LNCAP (cell line): Measurements from ENCODE around the gene KRTAP10-8.
"Not testable (repeated sequence)": the region's sequence is repeated elsewhere in the genome, so short reads cannot be mapped to it uniquely, and the experiment has no call there.

ENCODE experiments used
- TF ChIP-seq, protein P1 (sequence below): fragments of 450-650 bp; IDR thresholded peaks from 2 replicates; pipeline ENCODE4 v1.5.1; 2017; ENCODE audit warnings: mild to moderate bottlenecking

Gene KRTAP10-8

DNA sequence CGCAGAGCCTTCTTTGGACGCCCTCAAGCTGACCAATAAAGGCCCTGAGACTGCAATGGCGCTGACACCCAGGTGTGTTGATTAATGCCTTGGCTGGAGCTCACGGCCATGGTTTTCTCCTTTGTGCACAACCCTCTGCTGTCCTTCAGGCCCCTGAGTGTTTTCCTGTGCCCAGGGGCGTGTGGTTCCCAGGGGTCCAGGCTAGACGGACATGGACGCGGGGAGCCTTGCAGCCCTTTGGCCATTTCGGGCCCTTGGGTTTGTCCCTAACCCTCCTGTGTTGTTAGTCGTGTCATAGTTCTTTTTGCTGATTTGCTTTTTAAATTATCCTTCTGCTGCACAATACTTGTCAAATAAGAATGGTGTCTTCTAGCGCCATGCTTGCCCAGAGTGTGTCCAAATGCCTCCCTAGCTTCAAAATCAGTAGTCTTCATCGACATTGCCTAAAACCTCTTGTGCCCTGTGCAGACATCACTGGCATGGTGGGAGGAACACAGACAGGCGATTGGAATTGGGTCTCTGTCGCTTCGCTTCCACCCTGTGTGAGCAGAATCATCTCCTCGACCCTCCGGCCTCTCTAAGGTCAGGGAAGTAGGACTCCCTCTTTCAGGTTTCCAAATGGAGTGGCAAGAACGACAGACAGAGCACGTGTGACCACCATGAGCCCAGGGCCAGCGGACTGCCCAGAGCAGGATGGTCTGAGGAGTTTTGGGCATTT is 36.4 kb upstream of the KRTAP10-8 start:
- TF ChIP-seq, protein P1, sequence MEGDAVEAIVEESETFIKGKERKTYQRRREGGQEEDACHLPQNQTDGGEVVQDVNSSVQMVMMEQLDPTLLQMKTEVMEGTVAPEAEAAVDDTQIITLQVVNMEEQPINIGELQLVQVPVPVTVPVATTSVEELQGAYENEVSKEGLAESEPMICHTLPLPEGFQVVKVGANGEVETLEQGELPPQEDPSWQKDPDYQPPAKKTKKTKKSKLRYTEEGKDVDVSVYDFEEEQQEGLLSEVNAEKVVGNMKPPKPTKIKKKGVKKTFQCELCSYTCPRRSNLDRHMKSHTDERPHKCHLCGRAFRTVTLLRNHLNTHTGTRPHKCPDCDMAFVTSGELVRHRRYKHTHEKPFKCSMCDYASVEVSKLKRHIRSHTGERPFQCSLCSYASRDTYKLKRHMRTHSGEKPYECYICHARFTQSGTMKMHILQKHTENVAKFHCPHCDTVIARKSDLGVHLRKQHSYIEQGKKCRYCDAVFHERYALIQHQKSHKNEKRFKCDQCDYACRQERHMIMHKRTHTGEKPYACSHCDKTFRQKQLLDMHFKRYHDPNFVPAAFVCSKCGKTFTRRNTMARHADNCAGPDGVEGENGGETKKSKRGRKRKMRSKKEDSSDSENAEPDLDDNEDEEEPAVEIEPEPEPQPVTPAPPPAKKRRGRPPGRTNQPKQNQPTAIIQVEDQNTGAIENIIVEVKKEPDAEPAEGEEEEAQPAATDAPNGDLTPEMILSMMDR, result no peak

DNA sequence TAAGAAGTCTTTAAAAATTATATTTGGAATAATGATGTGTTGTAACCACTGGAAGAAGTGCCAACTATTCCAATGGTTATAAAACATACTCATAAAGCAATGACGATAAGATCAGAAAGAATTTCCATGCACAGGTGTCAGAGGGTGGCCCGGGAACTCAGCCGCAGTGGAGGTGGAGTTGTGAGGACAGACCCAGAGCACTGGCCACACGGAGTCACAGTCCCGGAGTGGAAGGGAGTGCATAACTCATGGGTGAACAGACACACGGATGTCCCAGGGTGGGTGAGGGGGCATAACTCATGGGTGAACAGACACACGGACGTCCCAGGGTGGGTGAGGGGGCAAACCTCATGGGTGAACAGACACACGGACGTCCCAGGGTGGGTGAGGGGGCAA is 35.9 kb upstream of the KRTAP10-8 start:
- TF ChIP-seq, protein P1, result no peak

DNA sequence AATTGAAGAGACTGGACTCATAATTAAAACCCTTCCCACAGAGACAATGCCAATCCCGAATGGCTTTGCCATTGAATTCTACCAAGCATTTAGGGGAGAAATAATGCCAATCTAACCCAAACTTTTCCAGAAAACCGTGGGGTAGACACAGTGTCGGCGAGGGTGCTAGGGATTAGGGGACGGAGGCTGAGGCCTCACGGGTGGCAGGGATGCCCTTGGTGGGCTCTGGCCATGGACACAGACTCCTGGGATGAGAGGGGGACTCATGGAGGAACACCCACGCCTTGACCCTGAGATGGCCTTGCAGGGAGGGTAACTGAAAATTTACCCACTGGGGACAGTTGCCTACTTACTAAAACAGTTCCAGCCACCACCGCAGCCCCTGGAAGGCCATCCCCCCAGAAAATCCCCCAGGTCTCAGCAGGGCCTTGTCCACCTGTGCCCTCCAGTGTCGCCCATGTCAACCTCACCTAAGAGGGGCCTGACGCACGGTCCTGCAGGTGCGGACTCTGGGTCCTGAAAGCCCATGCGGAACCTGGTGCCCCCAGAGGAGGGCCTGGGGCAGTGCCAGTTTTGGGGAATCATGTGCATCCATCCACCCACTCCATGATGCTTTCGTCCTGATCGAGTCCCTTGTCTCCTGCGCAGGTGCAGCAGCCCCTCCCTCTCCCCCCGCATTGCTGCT is 33.4 kb upstream of the KRTAP10-8 start:
- TF ChIP-seq, protein P1, result no peak

DNA sequence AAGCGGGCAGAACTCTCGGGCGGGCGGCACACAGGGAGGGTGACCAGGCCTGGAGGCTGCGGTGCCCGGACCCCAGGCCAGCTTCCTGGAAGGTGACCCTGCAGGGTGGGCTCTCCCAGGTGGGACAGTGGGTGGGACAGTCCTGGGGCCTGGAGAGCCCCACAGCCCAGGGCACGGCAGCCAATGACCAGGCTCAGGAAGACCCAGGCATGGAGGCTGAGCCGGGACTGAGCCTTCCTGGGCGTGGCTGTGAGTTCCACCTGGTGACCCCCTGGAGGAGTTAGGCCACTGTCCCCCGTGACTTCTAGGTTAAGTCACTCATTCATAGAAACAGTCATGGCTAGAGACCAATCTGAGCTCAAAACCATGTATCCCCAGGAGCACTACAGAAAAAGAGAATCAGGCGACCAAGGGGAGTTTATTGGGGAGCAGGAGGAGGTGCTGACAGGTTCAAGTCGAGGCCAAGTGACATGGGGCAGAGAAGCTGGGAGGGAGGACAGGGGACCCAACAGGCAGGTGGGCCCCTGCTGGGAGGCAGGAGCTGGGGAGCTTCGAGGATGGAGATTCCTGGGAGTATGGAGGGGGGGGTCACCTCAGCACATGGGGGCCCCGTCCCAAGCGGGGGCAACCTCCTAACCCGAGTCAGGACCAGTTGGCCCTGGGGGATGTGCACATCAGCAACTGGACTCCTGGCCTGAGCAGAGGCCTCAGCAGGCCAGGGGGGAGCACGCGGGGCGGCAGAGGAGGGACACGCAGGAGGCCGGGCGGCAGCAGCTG is 32.6 kb upstream of the KRTAP10-8 start:
- TF ChIP-seq, protein P1, result no peak

DNA sequence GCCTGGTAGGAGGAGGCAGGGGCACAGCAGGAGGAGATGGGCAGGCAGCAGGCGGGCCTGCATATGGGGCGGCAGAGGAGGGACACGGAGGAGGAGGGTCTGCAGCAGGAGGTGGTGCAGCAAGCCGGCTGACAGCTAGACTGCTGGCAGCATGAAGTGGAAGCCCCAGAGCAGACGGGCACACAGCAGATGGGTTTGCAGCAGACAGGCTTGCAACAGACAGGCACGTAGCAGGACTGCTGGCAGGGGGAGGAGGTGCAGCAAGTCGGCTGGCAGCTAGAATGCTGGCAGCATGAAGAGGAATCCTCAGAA is 32.1 kb upstream of the KRTAP10-8 start:
- TF ChIP-seq, protein P1, result no peak

DNA sequence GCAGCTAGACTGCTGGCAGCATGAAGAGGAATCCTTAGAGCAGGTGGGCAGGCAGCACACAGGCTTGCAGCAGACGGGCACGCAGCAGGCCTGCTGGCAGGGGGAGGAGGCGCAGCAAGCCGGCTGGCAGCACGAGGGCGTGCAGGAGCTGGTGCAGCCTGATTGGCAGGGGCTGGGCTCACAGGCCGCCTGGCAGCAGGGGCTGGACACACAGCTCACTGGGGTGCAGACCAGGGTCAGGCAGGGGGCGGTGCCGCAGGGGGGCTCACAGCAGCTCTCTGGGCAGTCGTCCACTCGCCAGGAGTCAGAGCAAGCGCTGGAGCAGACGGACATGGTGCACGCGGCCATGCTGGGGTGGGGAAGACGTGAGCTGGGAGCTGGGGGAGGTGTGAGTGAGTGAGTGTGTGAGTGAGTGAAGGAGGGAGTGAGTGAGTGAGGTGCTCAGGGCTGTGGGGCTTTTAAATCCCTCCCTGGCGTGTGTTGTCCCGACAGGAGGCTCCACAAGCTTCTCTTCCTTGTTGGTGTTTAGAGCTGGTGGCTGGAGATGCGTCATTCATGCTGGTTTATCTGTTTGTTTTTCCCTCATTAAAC is 31.6 kb upstream of the KRTAP10-8 start, which contains the start of gene KRTAP10-5:
Gene KRTAP10-5, minus strand, starts transcription at position 374 of the 591 bp plus-strand sequence. Its CDS starts 26 bp downstream, at position 348.
- TF ChIP-seq, protein P1, result not testable (repeated sequence)

DNA sequence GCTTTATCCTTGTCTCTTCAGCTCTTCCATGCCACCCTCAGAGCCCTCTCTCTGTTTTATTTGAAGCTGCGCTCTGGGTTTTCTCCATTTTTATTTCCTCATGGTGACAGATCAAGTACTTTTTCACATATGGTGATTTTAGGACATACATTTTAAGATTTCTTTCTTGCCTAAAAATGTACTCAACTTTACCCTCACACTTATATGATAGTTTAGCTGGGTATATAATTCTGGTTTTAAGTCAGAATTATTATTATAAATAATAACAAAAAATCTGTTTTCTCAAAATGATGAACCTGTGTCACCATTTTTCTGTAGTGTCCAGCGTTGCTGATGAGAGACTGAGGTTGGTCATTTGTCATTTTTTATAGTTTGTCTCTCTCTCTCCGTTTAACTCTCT is 30.7 kb upstream of the KRTAP10-8 start:
- TF ChIP-seq, protein P1, result no peak
